NCI-H2029 treated with DMSO at 0.1 percent for 48 hours (cell line): ENCODE measurements around the gene VAMP1.
"Not testable (repeated sequence)": the region's sequence is repeated elsewhere in the genome, so short reads cannot be mapped to it uniquely, and the experiment has no call there.

Experiments used
- DNase-seq: peaks from one replicate; lab custom pipeline; 2025; lab: John Stamatoyannopoulos, UW

Gene VAMP1

DNA sequence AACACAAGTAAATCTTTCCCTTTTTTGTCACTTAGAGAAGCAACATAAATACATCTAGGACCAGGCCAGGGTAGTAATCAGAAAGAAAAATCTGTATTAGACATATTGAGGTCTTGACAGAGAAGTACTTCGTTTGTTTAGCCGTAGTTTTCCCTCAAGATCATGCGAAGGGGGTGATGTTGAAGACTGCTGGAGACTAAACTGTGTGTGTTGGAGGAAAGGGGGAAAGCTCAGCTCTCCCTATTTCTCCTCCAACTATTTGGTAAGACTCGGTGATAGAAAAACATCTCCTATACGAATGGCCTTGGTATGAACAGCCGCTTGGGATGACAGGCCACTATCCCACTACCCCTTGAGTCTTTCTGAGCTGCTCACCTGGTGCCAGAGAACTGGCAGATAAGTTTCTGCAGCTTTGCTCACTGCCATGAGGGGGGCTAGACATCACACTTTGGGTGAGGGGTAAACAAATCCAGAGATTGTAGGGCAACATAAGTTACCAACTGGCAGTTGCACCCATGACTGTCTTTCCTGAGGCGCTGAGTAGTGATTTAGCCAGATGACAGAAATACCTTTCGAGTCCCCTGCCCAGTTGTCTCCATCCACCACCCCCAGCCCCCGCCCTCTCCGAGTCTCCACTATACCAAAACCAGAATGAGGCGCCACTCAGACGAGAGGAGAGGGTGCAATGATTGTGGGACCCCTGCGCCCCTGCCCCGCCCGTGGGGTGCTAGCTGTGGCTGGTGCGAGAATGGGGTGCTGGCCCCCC is 685 bp downstream of the VAMP1 start:
- no peak for DNase-seq

DNA sequence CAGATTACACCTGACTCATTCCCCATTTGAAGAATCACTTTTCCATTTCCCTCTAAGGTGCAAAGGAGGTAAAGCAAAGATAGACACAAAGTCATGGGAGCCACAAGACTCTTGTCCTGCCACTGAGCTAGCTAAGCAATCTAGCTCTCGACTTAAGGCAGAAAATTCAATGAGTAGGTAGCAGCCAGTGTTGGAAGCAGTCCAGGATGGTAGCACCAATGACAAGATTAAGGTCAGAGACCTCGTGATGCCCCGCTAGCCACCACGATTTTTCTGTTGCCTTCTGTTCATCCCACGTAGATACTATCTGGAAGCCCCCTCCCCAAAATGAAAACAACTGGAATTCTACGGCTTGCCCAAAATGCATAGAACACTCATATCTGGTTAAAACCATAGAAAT is 1.4 kb downstream of the VAMP1 start:
- no peak for DNase-seq

DNA sequence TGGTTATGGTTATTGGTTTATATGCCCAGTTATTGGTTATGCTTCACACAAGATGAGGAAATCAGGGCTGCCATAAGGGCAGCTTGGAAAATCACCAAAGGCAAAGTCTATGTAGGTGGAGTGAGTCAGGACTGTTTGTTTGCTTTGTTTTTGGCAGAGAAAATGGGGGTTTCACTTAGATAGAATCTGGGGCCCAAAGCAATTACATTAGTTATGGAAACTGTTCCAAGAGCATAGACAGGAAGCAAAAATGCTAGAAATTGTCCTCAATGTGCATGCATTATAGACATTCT is 2.2 kb downstream of the VAMP1 start:
- DNase-seq = no peak

DNA sequence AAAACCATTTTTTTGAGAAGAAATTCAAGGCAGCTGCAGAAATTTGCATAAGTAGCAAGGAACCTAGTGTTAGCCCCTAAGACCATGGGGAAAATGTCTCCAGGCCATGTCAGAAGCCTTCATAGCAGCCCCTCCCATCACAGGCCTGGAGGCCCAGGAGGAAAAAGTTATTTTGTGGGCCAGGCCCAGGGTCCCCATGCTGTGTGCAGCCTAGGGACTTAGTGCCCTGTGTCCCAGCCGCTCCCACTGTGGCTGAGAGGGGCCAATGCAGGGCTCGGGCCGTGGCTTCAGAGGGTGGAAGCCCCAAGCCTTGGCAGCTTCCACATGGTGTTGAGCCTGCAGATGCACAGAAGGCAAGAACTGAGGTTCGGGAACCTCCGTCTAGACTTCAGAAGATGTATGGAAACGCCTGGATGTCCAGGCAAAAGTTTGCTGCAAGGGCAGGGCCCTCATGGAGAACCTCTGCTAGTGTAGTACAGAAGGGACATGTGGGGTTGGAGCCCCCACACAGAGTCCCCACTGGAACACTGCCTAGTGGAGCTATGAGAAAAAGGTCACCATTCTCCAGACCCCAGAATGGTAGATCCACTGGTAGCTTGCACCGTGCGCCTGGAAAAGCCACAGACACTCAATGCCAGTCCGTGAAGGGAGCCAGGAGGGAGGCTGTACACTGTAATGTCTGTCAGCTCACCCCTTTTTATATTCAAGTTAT is 2.8 kb downstream of the VAMP1 start:
- DNase-seq = not testable (repeated sequence)

DNA sequence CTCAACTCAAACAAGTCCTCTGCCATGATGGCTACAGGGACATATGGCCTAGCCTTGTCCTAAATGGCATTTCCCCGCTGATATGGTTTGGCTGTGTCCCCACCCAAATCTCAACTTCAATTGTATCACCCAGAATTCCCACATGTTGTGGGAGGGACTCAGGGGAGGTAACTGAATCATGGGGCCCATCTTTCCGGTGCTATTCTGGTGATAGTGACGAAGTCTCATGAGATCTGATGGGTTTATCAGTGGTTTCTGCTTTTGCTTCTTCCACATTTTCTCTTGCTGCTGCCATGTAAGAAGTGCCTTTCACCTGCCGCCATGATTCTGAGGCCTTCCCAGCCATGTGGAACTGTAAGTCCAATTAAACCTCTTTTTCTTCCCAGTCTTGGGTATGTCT is 3.7 kb downstream of the VAMP1 start:
- DNase-seq = not testable (repeated sequence)

DNA sequence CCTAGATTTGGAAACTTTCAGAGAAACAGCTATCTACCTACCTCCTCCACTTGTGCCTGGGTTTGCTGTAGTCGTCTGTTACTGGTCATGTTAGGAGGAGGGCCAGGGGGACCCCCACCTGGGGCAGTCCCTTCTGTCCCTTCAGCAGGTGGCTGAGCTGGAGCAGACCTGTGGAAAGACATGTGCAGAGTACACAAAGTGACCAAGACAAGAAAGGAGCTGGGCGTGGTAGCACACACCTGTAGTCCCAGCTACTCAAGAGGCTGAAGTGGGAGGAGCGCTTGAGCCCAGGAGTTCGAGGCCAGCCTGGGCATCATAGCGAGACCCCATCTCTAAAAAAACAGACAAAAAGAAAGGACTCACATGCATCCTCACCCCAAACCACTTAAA is 4.3 kb downstream of the VAMP1 start:
- no peak for DNase-seq

DNA sequence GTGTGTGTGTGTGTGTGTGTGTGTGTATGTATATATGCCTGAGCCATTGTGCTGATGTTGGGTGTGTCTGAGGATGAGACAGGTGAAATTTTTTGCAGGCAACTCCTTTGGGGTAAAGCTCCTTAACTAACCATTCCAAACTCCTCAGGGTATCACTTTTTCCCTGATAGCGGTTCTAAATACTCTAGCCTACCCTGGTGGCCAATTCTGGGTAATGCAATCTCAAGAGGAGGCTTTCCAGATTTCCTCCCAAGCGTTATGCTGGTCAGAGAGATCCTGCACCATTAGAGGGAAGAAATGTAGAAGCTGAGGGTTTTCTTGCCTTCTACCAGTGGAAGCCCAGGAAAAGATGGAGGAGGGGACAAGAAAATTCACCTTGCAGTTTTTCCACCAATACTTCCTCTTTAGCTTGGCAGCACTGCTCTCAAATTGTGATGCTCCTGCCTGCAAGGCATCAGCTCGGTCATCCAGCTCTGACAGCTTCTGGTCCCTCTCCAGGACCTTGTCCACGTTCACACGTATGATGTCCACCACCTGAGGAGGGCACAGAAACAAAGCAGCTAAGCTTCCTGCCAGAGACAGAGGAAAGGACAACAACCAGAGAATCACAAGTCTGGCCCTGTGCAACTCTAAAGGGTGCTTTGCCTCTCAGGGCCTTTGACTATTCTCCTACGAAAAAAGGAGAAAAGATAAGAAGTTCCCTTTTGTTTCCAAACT is 4.9 kb downstream of the VAMP1 start:
- DNase-seq = peak; percentile 66

DNA sequence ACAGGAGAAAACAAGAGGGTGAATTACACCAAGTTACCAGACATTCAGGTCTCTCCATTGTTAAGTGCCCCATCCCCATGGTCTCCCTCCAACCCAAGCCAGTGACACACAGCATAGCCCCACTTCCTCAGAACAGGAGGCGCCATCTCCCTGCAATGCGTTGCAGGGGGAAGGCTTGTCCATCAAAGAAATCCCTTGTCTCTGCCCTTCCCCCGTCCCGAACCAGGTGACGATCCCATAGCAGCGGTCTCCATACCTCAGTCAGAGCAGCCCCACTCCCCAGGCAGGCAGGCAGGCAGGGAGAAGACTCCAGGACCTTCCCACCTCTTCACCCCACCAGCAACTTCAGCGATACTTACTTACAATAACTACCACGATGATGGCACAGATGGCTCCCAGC is 5.9 kb downstream of the VAMP1 start:
- DNase-seq = no peak

DNA sequence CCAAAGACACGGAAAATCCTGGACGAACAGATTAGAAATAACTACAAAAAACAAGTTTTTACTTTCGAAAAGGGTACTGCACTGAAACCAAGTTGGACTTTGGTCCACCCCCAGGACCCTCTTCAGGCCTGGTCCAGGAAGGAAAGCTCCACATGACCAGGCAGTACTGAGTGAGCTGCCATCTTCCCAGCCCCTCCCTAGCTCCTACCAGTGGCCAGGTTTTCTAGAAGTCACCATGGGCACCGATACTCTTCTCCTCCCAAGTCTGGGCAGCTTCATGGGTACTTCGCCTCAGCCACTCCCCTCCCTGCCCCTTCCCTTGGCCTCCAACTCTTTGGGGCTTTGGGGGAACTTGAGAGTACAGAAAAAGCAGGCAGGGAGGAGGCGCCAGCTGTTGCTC is 6.6 kb downstream of the VAMP1 start:
- no peak for DNase-seq

DNA sequence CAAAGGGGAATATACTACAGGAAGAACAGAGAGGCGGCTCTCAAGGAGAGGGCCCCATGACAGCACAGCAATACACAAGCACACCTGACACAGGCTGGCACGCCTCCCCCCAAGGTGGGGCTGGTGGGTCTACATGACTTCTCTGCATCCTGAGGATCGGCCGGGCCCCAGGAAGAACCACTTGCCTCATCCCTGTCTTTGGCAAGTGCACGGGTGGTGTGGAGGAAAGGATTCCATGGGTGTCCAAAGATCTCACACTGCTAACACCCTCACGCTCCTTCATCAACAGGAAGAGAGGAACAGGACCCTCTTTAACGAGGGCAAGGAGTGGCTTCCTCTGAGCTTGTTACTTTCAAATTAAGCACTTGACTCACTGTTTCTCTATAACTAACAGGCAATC is 7.3 kb downstream of the VAMP1 start:
- DNase-seq = no peak

DNA sequence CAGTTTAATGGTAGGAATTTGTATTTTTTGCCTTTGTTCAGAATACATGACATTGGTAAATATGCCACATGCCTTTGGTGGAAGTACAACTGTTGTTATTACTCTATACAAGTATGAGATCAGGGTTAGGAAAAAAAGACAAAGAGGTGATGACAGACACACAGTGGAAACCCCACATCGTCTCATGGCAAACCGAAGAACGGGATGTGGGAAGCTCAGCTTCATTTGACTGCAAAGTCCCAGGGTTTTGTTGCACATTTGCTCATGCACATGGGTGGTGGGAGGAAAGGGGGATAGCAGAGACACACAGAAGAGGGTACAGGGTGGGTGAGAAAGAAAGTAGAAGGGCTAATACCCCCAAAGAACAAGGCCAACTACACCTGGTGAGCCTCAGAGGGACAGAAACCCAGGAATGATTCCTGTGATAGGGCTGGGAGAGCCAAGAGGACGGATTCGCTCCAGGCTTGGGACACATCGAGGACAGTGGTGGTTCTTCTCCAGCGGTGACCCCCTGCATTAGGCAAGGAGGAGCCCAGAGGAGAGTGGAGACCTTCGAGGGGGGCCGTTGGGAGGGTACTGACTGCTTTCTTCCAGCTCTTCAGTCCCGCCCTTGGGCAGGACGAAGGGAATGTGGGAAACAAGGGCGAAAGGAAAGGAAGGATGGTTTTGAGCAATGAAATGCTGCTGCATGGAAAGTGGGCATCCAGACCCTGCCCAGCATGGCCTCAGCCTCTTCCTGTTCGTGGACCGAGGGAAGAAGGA is 8.1 kb downstream of the VAMP1 start:
- no peak for DNase-seq

DNA sequence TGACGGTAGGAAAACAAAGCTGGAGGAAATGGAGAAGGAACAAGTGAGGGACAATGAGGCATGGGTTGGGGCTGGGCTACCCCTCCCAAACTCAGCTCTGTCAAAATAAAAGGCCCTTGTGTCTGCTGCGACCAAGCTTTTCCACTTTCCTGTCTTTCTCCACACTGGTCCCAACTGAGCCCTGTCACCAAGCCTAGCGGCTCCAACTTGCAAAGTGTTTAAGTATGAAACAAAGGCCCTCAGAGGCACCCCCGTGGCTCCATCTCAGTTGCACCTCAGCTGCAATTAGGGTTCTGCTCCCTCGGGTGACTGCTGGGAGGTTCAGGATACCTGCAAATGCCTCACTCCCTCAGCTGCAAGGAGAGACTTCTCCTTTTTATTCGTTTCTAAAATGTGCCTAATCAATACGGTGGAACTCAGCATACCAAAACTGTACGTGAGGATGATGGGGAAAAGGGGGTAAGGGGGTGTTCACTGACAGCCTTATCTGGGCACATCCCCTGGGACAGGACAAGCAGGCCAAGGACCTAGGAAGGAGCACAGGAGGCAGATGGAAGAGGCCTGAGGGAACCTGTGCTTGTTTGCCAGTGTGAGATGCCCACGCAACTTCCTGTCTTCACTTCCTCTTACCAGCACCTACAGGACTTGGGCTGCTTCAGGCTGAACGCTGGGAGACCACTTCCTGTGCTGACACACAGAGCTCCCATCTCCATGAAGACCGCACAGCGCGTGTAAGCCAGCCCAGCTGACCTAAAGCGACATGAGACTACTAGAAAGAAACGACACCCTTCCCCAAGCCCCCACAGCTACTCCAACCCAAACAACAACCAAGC is 8.9 kb downstream of the VAMP1 start:
- DNase-seq = no peak

DNA sequence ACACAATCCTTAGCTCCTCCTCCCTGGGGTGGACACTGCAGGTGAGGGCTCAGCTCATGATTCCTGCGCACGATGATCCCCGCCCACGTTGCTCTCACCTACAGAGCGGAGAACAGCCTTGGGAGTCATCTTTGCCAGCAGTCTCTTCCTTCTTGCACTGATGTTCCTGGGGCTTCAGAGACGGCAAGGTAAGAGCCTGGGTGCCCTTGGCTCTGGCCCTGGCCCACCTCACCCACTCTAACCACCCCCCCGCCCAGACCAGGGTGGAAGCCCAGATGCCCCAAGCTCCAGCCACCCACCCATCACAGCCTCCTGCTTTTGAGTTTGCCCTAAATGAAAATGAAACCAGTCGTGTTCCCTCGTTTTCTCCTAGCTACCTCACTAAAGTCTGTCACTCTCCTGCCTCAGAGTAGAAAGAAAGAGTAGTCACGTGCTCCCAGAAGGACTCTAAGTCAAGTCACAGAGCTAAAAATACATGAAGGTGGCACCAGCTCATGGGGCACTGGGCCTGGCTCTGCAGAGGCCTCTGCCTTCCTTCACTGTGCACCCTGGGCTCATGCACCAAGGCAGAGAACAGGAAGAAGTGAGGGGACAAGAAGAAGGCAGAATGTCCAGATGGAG is 9.6 kb downstream of the VAMP1 start:
- no peak for DNase-seq

DNA sequence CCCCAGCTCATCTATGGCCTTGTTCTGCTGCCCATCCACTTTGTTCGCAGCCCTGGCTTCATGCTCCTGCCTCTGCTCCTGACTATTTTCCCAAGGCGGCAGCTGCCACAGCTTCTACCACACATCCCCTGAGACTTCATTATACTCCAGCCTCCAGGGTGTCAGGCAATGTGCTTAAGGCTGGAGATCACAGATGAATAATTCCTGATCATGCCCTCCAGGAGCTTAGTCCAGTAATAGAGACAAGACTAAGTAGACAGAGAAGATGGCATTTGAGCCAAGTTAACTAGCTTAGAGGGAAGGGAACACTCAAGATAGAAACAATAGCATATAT is 11.5 kb downstream of the VAMP1 start:
- DNase-seq = no peak

DNA sequence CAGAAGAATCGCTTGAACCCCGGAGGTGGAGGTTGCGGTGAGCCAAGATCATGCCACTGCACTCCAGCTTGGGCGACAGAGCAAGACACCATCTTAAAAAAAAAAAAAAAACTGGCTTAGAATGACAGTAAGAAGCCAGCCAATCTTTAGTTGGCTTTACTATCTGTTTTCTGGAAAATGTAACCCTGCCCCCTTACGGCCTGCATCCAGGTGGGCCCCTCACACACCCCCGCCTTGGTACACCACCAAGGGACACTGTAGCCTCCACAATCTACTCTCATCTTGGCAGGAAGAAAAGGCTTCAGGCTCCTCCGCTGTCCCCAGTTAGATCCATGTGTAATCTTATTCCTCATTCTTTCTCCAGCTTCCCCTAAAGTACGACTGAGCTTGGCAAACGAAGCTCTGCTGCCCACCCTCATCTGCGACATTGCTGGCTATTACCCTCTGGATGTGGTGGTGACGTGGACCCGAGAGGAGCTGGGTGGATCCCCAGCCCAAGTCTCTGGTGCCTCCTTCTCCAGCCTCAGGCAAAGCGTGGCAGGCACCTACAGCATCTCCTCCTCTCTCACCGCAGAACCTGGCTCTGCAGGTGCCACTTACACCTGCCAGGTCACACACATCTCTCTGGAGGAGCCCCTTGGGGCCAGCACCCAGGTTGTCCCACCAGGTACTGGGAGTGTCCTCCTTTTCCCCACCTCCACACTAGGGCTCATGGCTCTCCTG is 12.0 kb downstream of the VAMP1 start:
- no peak for DNase-seq

DNA sequence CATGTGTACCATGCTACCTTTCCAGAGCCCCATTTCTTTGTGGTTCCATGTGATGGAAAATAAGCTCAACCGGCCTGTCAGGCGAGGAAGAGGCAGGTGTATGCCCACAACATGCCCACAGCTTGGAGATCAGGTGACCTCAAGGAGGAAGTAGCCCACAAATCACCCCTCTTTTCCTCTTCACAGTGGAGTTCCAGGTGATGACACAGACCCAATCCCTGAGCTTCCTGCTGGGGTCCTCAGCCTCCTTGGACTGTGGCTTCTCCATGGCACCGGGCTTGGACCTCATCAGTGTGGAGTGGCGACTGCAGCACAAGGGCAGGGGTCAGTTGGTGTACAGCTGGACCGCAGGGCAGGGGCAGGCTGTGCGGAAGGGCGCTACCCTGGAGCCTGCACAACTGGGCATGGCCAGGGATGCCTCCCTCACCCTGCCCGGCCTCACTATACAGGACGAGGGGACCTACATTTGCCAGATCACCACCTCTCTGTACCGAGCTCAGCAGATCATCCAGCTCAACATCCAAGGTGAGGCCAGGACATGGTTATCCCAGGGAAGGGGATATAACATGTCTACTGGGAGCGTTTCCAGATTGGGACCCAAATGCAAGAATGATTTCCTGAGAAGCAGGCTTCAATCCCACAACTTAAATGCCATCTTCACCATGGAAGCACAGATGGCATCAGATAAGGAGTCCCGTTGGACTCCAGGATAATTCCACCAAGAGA is 13.1 kb downstream of the VAMP1 start:
- DNase-seq = no peak

DNA sequence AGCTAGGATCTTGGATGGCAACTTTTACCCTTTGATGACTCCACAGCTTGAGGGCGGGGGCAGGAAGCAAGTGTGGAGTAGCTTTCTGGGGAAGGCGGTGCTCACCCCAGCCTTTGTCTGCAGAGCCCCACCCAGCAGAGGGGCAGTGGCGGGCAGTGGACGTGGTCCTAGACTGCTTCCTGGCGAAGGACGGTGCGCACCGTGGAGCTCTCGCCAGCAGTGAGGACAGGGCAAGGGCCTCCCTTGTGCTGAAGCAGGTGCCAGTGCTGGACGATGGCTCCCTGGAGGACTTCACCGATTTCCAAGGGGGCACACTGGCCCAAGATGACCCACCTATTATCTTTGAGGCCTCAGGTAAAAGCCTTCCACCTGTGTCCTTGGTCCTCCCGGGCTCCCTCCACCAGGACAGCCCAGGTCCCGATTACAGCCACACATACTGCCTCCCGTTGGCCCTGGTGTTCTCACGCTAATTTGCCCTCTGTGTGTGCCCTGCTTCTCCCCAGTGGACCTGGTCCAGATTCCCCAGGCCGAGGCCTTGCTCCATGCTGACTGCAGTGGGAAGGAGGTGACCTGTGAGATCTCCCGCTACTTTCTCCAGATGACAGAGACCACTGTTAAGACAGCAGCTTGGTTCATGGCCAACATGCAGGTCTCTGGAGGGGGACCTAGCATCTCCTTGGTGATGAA is 17.4 kb downstream of the VAMP1 start:
- no peak for DNase-seq

DNA sequence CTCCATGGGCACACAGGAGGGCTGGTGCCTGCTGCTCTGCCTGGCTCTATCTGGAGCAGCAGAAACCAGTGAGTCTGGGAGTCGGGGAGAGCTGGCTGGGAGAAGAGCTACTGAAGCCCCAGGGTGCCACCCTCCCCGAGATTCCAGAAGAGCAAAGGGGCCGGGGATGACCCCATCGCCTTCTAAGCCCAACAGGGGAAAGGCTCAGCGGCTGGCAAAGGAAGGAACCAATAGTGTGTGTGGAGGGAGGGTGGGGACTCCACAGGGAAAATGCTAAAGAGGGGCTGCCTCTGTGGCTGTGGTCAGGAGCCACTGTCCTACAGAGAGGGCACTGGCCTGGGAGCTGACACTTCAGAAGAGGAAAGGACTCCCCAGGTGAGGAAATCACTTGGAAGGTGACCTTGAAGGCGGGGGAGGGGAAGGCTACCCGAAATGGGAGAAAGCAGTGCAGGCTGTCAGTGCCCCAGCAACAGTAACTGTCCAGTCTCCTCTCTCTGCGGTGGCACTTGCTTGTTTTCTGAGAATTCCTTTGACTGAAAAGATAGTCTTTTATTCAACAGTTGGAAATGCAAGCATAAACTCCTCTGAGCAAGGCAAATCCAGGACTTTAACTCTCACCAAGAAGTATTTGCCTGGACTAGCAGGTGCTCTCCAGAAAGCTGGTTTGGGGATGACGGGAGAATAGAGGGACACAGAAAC is 18.1 kb downstream of the VAMP1 start:
- no peak for DNase-seq
